NT2/D1 (cell line): ENCODE data around the gene TBXAS1.

ENCODE experiments used
- SUZ12 ChIP-seq: IDR thresholded peaks from 2 replicates; pipeline ENCODE4 v1.6.1; 2011; ENCODE audit not compliant: insufficient read length, insufficient read depth; ENCODE audit errors: extremely low read depth
- YY1 ChIP-seq: IDR thresholded peaks from 2 replicates; pipeline ENCODE4 v1.6.1; 2011; ENCODE audit not compliant: insufficient read length, insufficient read depth
- ZNF274 ChIP-seq: IDR thresholded peaks from 2 replicates; pipeline ENCODE4 v1.6.1; 2011; ENCODE audit warnings: mild to moderate bottlenecking, low read depth, low read length

- TF ChIP-seq ZNF274 (no peak), YY1 (no peak), SUZ12 (no peak)
Measured at GRCh38 chr7:139989366-139990141, 160.5 kb downstream of the TBXAS1 start.
